HG02642 (cell line): ENCODE data around the gene GOLGA8A.
"Not testable (repeated sequence)": the region's sequence is repeated elsewhere in the genome, so short reads cannot be mapped to it uniquely, and the experiment has no call there.

Experiments used
- ATAC-seq: cut with Tn5 transposase; IDR thresholded peaks from one replicate; pipeline ENCODE4 v1.9.1; 2021; ENCODE audit warnings: mild to moderate bottlenecking; ENCODE audit not compliant: unreplicated experiment, poor library complexity

Gene GOLGA8A

GRCh38 chr15:34437687-34438086 lies at the start of gene GOLGA8A:
GOLGA8A (minus strand) TSS chr15:34437808; CDS start chr15:34389691, 48,117 bp downstream.
- ATAC-seq: peak; percentile 70

- ATAC-seq: no peak
Measured at GRCh38 chr15:34483644-34484043, 46.0 kb upstream of the GOLGA8A start.

GRCh38 chr15:34481370-34481769 lies 43.8 kb upstream of the GOLGA8A start:
- no peak for ATAC-seq

GRCh38 chr15:34473840-34474239 lies 36.2 kb upstream of the GOLGA8A start:
- no peak for ATAC-seq

- no peak for ATAC-seq
Measured at GRCh38 chr15:34472947-34473346, 35.3 kb upstream of the GOLGA8A start.

GRCh38 chr15:34470892-34471291 lies 33.3 kb upstream of the GOLGA8A start:
- no peak for ATAC-seq

GRCh38 chr15:34470091-34470490 lies 32.5 kb upstream of the GOLGA8A start:
- ATAC-seq: no peak

- no peak for ATAC-seq
Measured at GRCh38 chr15:34461730-34462129, 24.1 kb upstream of the GOLGA8A start.

GRCh38 chr15:34460451-34460850 lies 22.8 kb upstream of the GOLGA8A start:
- ATAC-seq: no peak

- no peak for ATAC-seq
Measured at GRCh38 chr15:34456658-34457057, 19.1 kb upstream of the GOLGA8A start.

GRCh38 chr15:34442891-34443290 lies 5.3 kb upstream of the GOLGA8A start:
- ATAC-seq: no peak

GRCh38 chr15:34439878-34440277 lies 2.3 kb upstream of the GOLGA8A start:
- no peak for ATAC-seq

- ATAC-seq: peak; percentile 53
Measured at GRCh38 chr15:34436956-34437442, 609 bp downstream of the GOLGA8A start.

- peak; percentile 41 for ATAC-seq
Measured at GRCh38 chr15:34436126-34436955, 1.3 kb downstream of the GOLGA8A start.

GRCh38 chr15:34435658-34436057 lies 1.9 kb downstream of the GOLGA8A start:
- no peak for ATAC-seq

- ATAC-seq: no peak
Measured at GRCh38 chr15:34434627-34435305, 2.8 kb downstream of the GOLGA8A start.

- ATAC-seq: not testable (repeated sequence)
Measured at GRCh38 chr15:34433956-34434626, 3.5 kb downstream of the GOLGA8A start.

GRCh38 chr15:34430642-34431041 lies 7.0 kb downstream of the GOLGA8A start:
- ATAC-seq: not testable (repeated sequence)

GRCh38 chr15:34423425-34424090 lies 14.1 kb downstream of the GOLGA8A start:
- ATAC-seq: not testable (repeated sequence)

- not testable (repeated sequence) for ATAC-seq
Measured at GRCh38 chr15:34420953-34421352, 16.7 kb downstream of the GOLGA8A start.
